ENCODE results near the gene TMSB4Y. TPM values are rescaled to one million over a fixed set of nuclear protein-coding genes. Genes with fewer than 3 reads are reported as not detected.

TMSB4Y gene
- not detected for total RNA-seq

DNA sequence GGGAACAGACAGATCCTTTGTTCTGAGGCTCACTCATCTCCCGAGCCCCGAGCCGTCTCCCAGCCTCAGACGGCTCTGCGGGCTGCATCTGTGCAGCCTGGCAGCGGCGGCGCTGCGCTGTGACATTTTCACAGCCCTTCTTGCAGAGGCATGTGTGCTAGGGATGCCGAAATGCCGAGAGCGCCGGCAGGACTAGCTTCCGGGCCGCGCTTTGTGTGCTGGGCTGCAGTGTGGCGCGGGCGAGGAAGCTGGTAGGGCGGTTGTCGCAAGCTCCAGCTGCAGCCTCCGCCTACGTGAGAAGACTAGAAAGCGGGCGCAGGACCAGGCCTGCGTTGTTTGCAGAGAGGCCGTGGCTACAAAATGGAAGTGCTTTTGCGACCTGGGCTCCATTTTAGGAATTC lies at the start of gene TMSB4Y:
TMSB4Y (plus strand) TSS at position 332 of the 401 bp plus-strand sequence.
- H3K9me3 ChIP-seq, result no peaks in the 10 kb centered on the region
- H3K27ac ChIP-seq, result no peak within 1 kb of the TSS
- TF ChIP-seq, protein P1, sequence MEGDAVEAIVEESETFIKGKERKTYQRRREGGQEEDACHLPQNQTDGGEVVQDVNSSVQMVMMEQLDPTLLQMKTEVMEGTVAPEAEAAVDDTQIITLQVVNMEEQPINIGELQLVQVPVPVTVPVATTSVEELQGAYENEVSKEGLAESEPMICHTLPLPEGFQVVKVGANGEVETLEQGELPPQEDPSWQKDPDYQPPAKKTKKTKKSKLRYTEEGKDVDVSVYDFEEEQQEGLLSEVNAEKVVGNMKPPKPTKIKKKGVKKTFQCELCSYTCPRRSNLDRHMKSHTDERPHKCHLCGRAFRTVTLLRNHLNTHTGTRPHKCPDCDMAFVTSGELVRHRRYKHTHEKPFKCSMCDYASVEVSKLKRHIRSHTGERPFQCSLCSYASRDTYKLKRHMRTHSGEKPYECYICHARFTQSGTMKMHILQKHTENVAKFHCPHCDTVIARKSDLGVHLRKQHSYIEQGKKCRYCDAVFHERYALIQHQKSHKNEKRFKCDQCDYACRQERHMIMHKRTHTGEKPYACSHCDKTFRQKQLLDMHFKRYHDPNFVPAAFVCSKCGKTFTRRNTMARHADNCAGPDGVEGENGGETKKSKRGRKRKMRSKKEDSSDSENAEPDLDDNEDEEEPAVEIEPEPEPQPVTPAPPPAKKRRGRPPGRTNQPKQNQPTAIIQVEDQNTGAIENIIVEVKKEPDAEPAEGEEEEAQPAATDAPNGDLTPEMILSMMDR (IDR thresholded peaks at IDR 0.05), result no peak
- no peak within 1 kb of the TSS for H3K4me3 ChIP-seq
- no peaks in the 10 kb centered on the region for H3K36me3 ChIP-seq
- no peaks in the 10 kb centered on the region for H3K4me1 ChIP-seq
- H3K27me3 ChIP-seq, result no peaks in the 10 kb centered on the region
- intact Hi-C loops (cut with DNase I), result no loop called here
- no peak for DNase-seq (ENCODE audit: low spot score in 2 of 2)

DNA sequence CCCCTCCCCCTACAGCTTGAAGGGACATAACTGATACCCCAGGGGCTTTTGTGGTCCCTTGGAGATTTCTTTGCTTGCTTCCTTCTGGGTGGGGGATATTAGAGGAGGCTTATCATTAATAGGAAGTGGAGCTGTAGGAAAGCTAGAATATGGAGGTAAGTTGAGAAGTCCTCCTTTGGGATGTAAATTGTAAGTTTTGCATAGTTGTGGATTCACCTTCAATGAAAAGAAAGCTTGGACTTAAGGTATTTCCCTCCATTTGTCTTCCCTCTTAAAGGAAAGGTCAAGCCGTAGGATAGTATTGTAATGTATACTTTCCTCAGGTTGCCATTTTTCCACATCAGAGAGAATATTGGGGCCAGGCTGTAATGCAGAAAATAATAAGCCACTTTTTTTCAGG lies 39.5 kb upstream of the TMSB4Y start:
- TF ChIP-seq, protein P1 (IDR thresholded peaks at IDR 0.05), result no peak
- intact Hi-C loops (cut with DNase I), result no loop called here
- DNase-seq (ENCODE audit: low spot score in 2 of 2), result no peak

DNA sequence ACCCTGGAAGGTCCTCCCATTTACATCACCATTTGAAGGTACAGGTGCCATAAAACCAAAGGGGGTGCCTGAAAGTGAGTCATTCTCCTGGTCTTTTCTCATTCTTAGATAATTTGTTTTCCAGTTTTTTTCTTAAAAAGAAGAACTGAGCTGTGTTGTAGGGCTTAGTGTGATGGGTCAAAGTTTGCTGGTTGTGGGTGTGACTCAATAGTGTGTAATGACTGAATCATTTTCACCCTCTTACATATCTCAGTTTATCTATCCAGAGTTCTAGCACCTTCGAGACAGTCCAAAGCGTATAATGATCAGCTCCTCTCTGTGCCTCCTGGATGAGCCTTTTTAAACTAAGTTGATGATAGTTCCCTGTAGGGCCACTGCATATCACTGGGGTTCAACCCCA lies 32.6 kb upstream of the TMSB4Y start:
- TF ChIP-seq, protein P1 (IDR thresholded peaks at IDR 0.05), result no peak
- no peak for DNase-seq (ENCODE audit: low spot score in 2 of 2)
- Histone ChIP-seq H3K27ac (no peak overlapping the region), H3K27me3 (no peaks in the 10 kb centered on the region), H3K4me3 (no peak overlapping the region), H3K9me3 (no peaks in the 10 kb centered on the region), H3K36me3 (no peaks in the 10 kb centered on the region), H3K4me1 (no peaks in the 10 kb centered on the region)
- intact Hi-C loops (cut with DNase I), result no loop called here

More for the DNA sequence above, 39.5 kb upstream of the TMSB4Y start:
- H3K27ac ChIP-seq, result no peak overlapping the region
- H3K4me1 ChIP-seq, result no peaks in the 10 kb centered on the region
- H3K36me3 ChIP-seq, result no peaks in the 10 kb centered on the region
- H3K9me3 ChIP-seq, result no peaks in the 10 kb centered on the region
- H3K27me3 ChIP-seq, result no peaks in the 10 kb centered on the region
- H3K4me3 ChIP-seq, result no peak overlapping the region

DNA sequence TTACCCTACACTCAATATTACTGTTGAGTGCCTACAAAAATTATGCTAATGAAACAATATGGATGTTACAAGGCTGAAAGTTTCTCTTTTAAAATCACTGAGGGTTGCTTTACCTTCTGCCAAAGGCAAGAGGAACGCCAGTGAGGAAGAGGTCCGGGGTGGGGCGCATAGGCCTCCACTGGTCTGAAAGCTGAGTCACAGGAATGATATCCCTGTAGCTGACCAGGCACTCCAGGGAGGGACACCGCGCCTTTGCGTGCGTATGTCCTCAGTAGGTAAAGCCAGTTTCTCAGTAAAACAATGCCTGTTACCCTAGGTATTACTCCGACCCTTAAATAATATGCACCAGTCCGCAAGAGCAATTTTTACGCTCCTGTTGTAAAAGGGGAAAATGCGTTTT lies 1.4 kb upstream of the TMSB4Y start:
- H3K27ac ChIP-seq, result no peak overlapping the region
- H3K36me3 ChIP-seq, result no peaks in the 10 kb centered on the region
- no peaks in the 10 kb centered on the region for H3K4me1 ChIP-seq
- TF ChIP-seq, protein P1 (IDR thresholded peaks at IDR 0.05), result no peak
- DNase-seq (ENCODE audit: low spot score in 2 of 2), result no peak
- intact Hi-C loops (cut with DNase I), result no loop called here
- H3K9me3 ChIP-seq, result no peaks in the 10 kb centered on the region
- H3K4me3 ChIP-seq, result no peak overlapping the region
- no peaks in the 10 kb centered on the region for H3K27me3 ChIP-seq

DNA sequence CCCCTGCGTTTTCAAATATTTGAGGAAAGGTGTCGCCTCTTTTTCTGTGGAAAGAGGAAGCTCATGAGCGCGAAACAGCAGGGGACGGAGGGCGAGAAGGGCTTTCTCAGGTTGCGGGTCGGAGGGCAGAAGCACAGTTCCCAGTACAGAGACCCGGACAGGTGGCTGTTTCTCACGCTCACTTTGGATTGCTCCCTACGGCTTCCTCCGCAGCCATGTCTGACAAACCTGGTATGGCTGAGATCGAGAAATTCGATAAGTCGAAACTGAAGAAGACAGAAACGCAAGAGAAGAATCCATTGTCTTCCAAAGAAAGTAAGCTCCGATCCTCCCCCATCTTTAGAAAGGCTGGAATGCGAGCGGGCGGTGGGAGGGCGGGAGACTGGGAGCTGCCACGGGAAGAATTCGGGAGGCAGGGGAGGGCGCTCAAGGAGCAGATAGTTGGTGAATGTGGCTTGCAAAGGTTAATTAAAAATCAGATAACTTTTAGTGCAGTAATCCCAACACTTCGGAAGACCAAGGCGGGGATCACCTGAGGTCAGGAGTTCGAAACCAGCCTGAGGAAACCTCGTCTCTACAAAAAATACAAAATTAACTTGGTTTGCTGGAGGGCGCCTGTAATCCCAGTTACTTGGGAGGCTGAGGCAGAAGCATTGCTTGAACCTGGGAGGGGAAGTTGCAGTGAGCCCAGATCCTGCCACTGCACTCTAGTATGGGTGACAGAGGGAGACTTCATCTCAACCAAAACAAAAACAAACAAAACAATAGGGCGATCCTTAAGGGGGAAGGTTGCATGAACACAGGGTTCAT lies 627 bp downstream of the TMSB4Y start:
- intact Hi-C loops (cut with DNase I), result no loop called here
- DNase-seq (ENCODE audit: low spot score in 2 of 2), result no peak
- H3K27me3 ChIP-seq, result no peaks in the 10 kb centered on the region
- no peak overlapping the region for H3K4me3 ChIP-seq
- no peak overlapping the region for H3K27ac ChIP-seq
- TF ChIP-seq, protein P1 (IDR thresholded peaks at IDR 0.05), result no peak
- H3K36me3 ChIP-seq, result no peaks in the 10 kb centered on the region
- no peaks in the 10 kb centered on the region for H3K9me3 ChIP-seq
- H3K4me1 ChIP-seq, result no peaks in the 10 kb centered on the region
